ENCODE results near the gene NPTX1.

The NPTX1 gene

GRCh38 chr17:80427366-80428282, 48.8 kb downstream of the NPTX1 start:
- no peak for TF ChIP-seq CTCF (IDR thresholded peaks at IDR 0.05; ENCODE audit: low read depth, low read length, missing control alignments)
- no peak for DNase-seq (ENCODE audit: low read depth)
- no peak overlapping the region for H3K4me3 ChIP-seq (ENCODE audit: low read depth, low read length)

GRCh38 chr17:80426671-80427326, 49.6 kb downstream of the NPTX1 start:
- peak; percentile 33 for DNase-seq (ENCODE audit: low read depth)
- peak; percentile 94 for TF ChIP-seq CTCF (IDR thresholded peaks at IDR 0.05; ENCODE audit: low read depth, low read length, missing control alignments)
- H3K4me3 ChIP-seq (ENCODE audit: low read depth, low read length), result no peak overlapping the region

GRCh38 chr17:80425835-80426426, 50.5 kb downstream of the NPTX1 start:
- DNase-seq (ENCODE audit: low read depth), result no peak
- H3K4me3 ChIP-seq (ENCODE audit: low read depth, low read length), result no peak overlapping the region
- no peak for TF ChIP-seq CTCF (IDR thresholded peaks at IDR 0.05; ENCODE audit: low read depth, low read length, missing control alignments)

- DNase-seq (ENCODE audit: low read depth), result no peak
- no peak overlapping the region for H3K4me3 ChIP-seq (ENCODE audit: low read depth, low read length)
- TF ChIP-seq CTCF (IDR thresholded peaks at IDR 0.05; ENCODE audit: low read depth, low read length, missing control alignments), result no peak
Observed at GRCh38 chr17:80424878-80425765, 51.3 kb downstream of the NPTX1 start.

- no peak for DNase-seq (ENCODE audit: low read depth)
- no peak overlapping the region for H3K4me3 ChIP-seq (ENCODE audit: low read depth, low read length)
- TF ChIP-seq CTCF (IDR thresholded peaks at IDR 0.05; ENCODE audit: low read depth, low read length, missing control alignments), result no peak
Observed at GRCh38 chr17:80424261-80424660, 52.1 kb downstream of the NPTX1 start.

- no peak for TF ChIP-seq CTCF (IDR thresholded peaks at IDR 0.05; ENCODE audit: low read depth, low read length, missing control alignments)
- H3K4me3 ChIP-seq (ENCODE audit: low read depth, low read length), result no peak overlapping the region
- no peak for DNase-seq (ENCODE audit: low read depth)
Observed at GRCh38 chr17:80423536-80424225, 52.7 kb downstream of the NPTX1 start.

All from GM12864 (cell line).